CMK (cell line): ENCODE measurements around the gene MIF4GD.

Experiments
- DNase-seq: peaks from one replicate; pipeline ENCODE4 v3.0.0-alpha.2; 2010; ENCODE audit warnings: low read depth

Gene MIF4GD

GRCh38 chr17:75232786-75233185 lies 38.2 kb downstream of the MIF4GD start:
- DNase-seq: no peak

GRCh38 chr17:75231741-75232464 lies 39.1 kb downstream of the MIF4GD start:
- no peak for DNase-seq

GRCh38 chr17:75231071-75231470 lies 40.0 kb downstream of the MIF4GD start:
- no peak for DNase-seq

GRCh38 chr17:75228847-75229246 lies 42.2 kb downstream of the MIF4GD start:
- no peak for DNase-seq

- DNase-seq: no peak
Measured at GRCh38 chr17:75228305-75228704, 42.7 kb downstream of the MIF4GD start.

GRCh38 chr17:75227729-75228128 lies 43.3 kb downstream of the MIF4GD start:
- DNase-seq: no peak

GRCh38 chr17:75225016-75225415 lies 46.0 kb downstream of the MIF4GD start:
- no peak for DNase-seq

- no peak for DNase-seq
Measured at GRCh38 chr17:75219815-75220214, 51.2 kb downstream of the MIF4GD start.

- no peak for DNase-seq
Measured at GRCh38 chr17:75218131-75218530, 52.9 kb downstream of the MIF4GD start.
